NT2/D1 (cell line): Measurements from ENCODE around the gene TIPIN.

ENCODE experiments used
- SUZ12 ChIP-seq: IDR thresholded peaks from 2 replicates; pipeline ENCODE4 v1.6.1; 2011; ENCODE audit not compliant: insufficient read length, insufficient read depth; ENCODE audit errors: extremely low read depth
- YY1 ChIP-seq: IDR thresholded peaks from 2 replicates; pipeline ENCODE4 v1.6.1; 2011; ENCODE audit not compliant: insufficient read length, insufficient read depth
- ZNF274 ChIP-seq: IDR thresholded peaks from 2 replicates; pipeline ENCODE4 v1.6.1; 2011; ENCODE audit warnings: mild to moderate bottlenecking, low read depth, low read length

GRCh38 chr15:66388576-66388975, 32.1 kb upstream of the TIPIN start:
- no peak for TF ChIP-seq ZNF274
- TF ChIP-seq SUZ12, result no peak
- no peak for TF ChIP-seq YY1
